Measurements from ENCODE around the gene CEP131. TPM values are rescaled to one million over a fixed set of nuclear protein-coding genes. Genes with fewer than 3 reads are reported as not detected.

CEP131 gene
- polyA plus RNA-seq, 1 donor from 2014 or later = 21.3 TPM

- Histone ChIP-seq H3F3A (ENCODE audit: insufficient read depth, low read length, poor library complexity, severe bottlenecking) (no peaks in the 10 kb centered on the region), H3K9ac (ENCODE audit: low read length) (no peak overlapping the region), H2AFZ (ENCODE audit: low read depth, low read length) (no peak overlapping the region), H3K4me3 (ENCODE audit: low read length) (no peak overlapping the region), H3K27me3 (ENCODE audit: insufficient read depth, low read depth, low read length) (no peaks in the 10 kb centered on the region), H4K20me1 (ENCODE audit: insufficient read depth) (no peaks in the 10 kb centered on the region), H3K9me2 (ENCODE audit: insufficient read depth, low read length) (no peaks in the 10 kb centered on the region), H3K79me2 (replicated peaks; ENCODE audit: insufficient read depth, low read length) (no peaks in the 10 kb centered on the region), H3K27ac (ENCODE audit: low read length) (no peak overlapping the region), H3K4me2 (ENCODE audit: low read length) (no peak overlapping the region), H3K9me3 (ENCODE audit: low read length) (no peaks in the 10 kb centered on the region), H3K36me3 (ENCODE audit: insufficient read depth, low read length) (no peaks in the 10 kb centered on the region)
- TF ChIP-seq SMC3 (conservative IDR thresholded peaks at IDR 0.05; ENCODE audit: poor library complexity) (no peak), CTCF (IDR thresholded peaks at IDR 0.05; ENCODE audit: poor library complexity, severe bottlenecking) (no peak), EZH2 (IDR thresholded peaks at IDR 0.05; ENCODE audit: borderline replicate concordance, insufficient read depth, low read length, poor library complexity, severe bottlenecking) (no peak), EP300 (conservative IDR thresholded peaks at IDR 0.05; ENCODE audit: poor library complexity, severe bottlenecking) (no peak), RAD21 (conservative IDR thresholded peaks at IDR 0.05) (no peak), POLR2AphosphoS5 (IDR thresholded peaks at IDR 0.05) (no peak), REST (IDR thresholded peaks at IDR 0.05; ENCODE audit: borderline replicate concordance) (no peak), TAF1 (IDR thresholded peaks at IDR 0.05; ENCODE audit: low read depth) (no peak), MXI1 (conservative IDR thresholded peaks at IDR 0.05; ENCODE audit: poor library complexity, severe bottlenecking) (no peak)
These were observed 35.6 kb downstream of the CEP131 start for GRCh38 chr17:81187120-81187519.

- H3K4me2 ChIP-seq (ENCODE audit: low read length) = no peak overlapping the region
- H3K9me3 ChIP-seq (ENCODE audit: low read length) = no peaks in the 10 kb centered on the region
- H3K9me2 ChIP-seq (ENCODE audit: insufficient read depth, low read length) = no peaks in the 10 kb centered on the region
- H3K9ac ChIP-seq (ENCODE audit: low read length) = no peak overlapping the region
- H2AFZ ChIP-seq (ENCODE audit: low read depth, low read length) = no peak overlapping the region
- H3K36me3 ChIP-seq (ENCODE audit: insufficient read depth, low read length) = no peaks in the 10 kb centered on the region
- TF ChIP-seq RAD21 (conservative IDR thresholded peaks at IDR 0.05) (no peak), EP300 (conservative IDR thresholded peaks at IDR 0.05; ENCODE audit: poor library complexity, severe bottlenecking) (no peak), REST (IDR thresholded peaks at IDR 0.05; ENCODE audit: borderline replicate concordance) (no peak), EZH2 (IDR thresholded peaks at IDR 0.05; ENCODE audit: borderline replicate concordance, insufficient read depth, low read length, poor library complexity, severe bottlenecking) (no peak), POLR2AphosphoS5 (IDR thresholded peaks at IDR 0.05) (no peak), TAF1 (IDR thresholded peaks at IDR 0.05; ENCODE audit: low read depth) (no peak), SMC3 (conservative IDR thresholded peaks at IDR 0.05; ENCODE audit: poor library complexity) (no peak), MXI1 (conservative IDR thresholded peaks at IDR 0.05; ENCODE audit: poor library complexity, severe bottlenecking) (no peak), CTCF (IDR thresholded peaks at IDR 0.05; ENCODE audit: poor library complexity, severe bottlenecking) (no peak)
- no peak overlapping the region for H3K27ac ChIP-seq (ENCODE audit: low read length)
- H3K79me2 ChIP-seq (replicated peaks; ENCODE audit: insufficient read depth, low read length) = no peaks in the 10 kb centered on the region
- no peaks in the 10 kb centered on the region for H4K20me1 ChIP-seq (ENCODE audit: insufficient read depth)
- no peak overlapping the region for H3K4me3 ChIP-seq (ENCODE audit: low read length)
- no peaks in the 10 kb centered on the region for H3K27me3 ChIP-seq (ENCODE audit: insufficient read depth, low read depth, low read length)
- H3F3A ChIP-seq (ENCODE audit: insufficient read depth, low read length, poor library complexity, severe bottlenecking) = no peaks in the 10 kb centered on the region
These were observed 36.6 kb downstream of the CEP131 start for GRCh38 chr17:81186203-81186602.
